Upper lobe of right lung (tissue), 1 donor: Measurements from ENCODE around the gene HCRT. TPM values are rescaled to one million over a fixed set of nuclear protein-coding genes. Genes with fewer than 3 reads are reported as not detected.

Experiments
- ATAC-seq: fragments of 200-7000 bp; cut with Tn5 transposase; one replicate; pipeline ENCODE4 v1.9.1; 2020; ENCODE audit warnings: mild to moderate bottlenecking, moderate library complexity
- DNase-seq: peaks from one replicate; pipeline ENCODE4 v3.0.0-alpha.2; 2020
- H3K27ac ChIP-seq: fragments of 200-600 bp; one replicate; pipeline ENCODE4 v1.8.0; 2022
- H3K27me3 ChIP-seq: fragments of 200-600 bp; one replicate; pipeline ENCODE4 v1.8.0; 2022; ENCODE audit warnings: mild to moderate bottlenecking
- H3K36me3 ChIP-seq: fragments of 200-600 bp; one replicate; pipeline ENCODE4 v1.8.0; 2022
- H3K4me1 ChIP-seq: fragments of 200-600 bp; one replicate; pipeline ENCODE4 v1.8.0; 2022
- H3K4me3 ChIP-seq: fragments of 200-600 bp; one replicate; pipeline ENCODE4 v1.8.0; 2022; ENCODE audit warnings: mild to moderate bottlenecking
- H3K9me3 ChIP-seq: fragments of 200-600 bp; one replicate; pipeline ENCODE4 v1.8.0; 2022
- intact Hi-C: fragments of 100-400 bp; cut with DNase I; formaldehyde crosslinking; loops from one replicate; pipeline ENCODE4 v1.11.0; 2022
- total RNA-seq: library from RNA; stranded (reverse); fragmentation: NEBNext Ultra II Directional; extraction: Animal tissue kit (Norgen Biotek cat#: 25700); gene quantifications from one replicate; pipeline ENCODE4 v1.2.1, GENCODE V29; 2021
- TF ChIP-seq, protein P1 (sequence below): fragments of 200-600 bp; IDR thresholded peaks from one replicate; pipeline ENCODE4 v1.8.0; 2022; ENCODE audit warnings: antibody characterized with exemption
- donor health status: DM: no; HTN: yes; CAD: no; lungs with severe emphysema.

The HCRT gene
- total RNA-seq, 1 donor from 2014 or later, result not detected

GRCh38 chr17:42182927-42183734 is 2.1 kb downstream of the HCRT start:
- Histone ChIP-seq H3K36me3 (no peaks in the 10 kb centered on the region), H3K27ac (peak overlapping the region; percentile 72), H3K4me3 (peak overlapping the region; percentile 63), H3K9me3 (no peaks in the 10 kb centered on the region), H3K27me3 (peaks cover 21% of the 10 kb centered on the region), H3K4me1 (peaks cover 38% of the 10 kb centered on the region)
- DNase-seq (no peak), ATAC-seq (no peak)
- TF ChIP-seq, protein P1, sequence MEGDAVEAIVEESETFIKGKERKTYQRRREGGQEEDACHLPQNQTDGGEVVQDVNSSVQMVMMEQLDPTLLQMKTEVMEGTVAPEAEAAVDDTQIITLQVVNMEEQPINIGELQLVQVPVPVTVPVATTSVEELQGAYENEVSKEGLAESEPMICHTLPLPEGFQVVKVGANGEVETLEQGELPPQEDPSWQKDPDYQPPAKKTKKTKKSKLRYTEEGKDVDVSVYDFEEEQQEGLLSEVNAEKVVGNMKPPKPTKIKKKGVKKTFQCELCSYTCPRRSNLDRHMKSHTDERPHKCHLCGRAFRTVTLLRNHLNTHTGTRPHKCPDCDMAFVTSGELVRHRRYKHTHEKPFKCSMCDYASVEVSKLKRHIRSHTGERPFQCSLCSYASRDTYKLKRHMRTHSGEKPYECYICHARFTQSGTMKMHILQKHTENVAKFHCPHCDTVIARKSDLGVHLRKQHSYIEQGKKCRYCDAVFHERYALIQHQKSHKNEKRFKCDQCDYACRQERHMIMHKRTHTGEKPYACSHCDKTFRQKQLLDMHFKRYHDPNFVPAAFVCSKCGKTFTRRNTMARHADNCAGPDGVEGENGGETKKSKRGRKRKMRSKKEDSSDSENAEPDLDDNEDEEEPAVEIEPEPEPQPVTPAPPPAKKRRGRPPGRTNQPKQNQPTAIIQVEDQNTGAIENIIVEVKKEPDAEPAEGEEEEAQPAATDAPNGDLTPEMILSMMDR, result no peak
- intact Hi-C loops, result no loop called here

GRCh38 chr17:42181851-42182207 is 3.4 kb downstream of the HCRT start:
- Histone ChIP-seq H3K4me3 (no peak overlapping the region), H3K36me3 (no peaks in the 10 kb centered on the region), H3K27me3 (peaks cover 21% of the 10 kb centered on the region), H3K9me3 (no peaks in the 10 kb centered on the region), H3K27ac (no peak overlapping the region), H3K4me1 (peaks cover 38% of the 10 kb centered on the region)
- DNase-seq, result no peak
- TF ChIP-seq, protein P1, result no peak
- intact Hi-C loops, result no loop called here
- no peak for ATAC-seq

- intact Hi-C loops, result no loop called here
- Histone ChIP-seq H3K27ac (no peak within 1 kb of the TSS), H3K4me1 (peaks cover 38% of the 10 kb centered on the region), H3K4me3 (peak within 1 kb of the TSS; percentile 45), H3K27me3 (peaks cover 21% of the 10 kb centered on the region), H3K36me3 (no peaks in the 10 kb centered on the region), H3K9me3 (no peaks in the 10 kb centered on the region)
- TF ChIP-seq, protein P1, result peak; percentile 50
- DNase-seq, result peak; percentile 91
- ATAC-seq, result peak; percentile 82
Observed at GRCh38 chr17:42180922-42181850, 4.1 kb downstream of the HCRT start, which contains the start of gene KCNH4. TSS of gene KCNH4 (minus strand) at chr17:42181142. CDS start at chr17:42180945, 197 bp downstream.

- Histone ChIP-seq H3K4me3 (peak overlapping the region; percentile 45), H3K4me1 (peaks cover 38% of the 10 kb centered on the region), H3K9me3 (no peaks in the 10 kb centered on the region), H3K36me3 (no peaks in the 10 kb centered on the region), H3K27ac (no peak overlapping the region), H3K27me3 (peaks cover 21% of the 10 kb centered on the region)
- DNase-seq (no peak), ATAC-seq (no peak)
- TF ChIP-seq, protein P1, result no peak
- intact Hi-C loops, result no loop called here
Observed at GRCh38 chr17:42180411-42180921, 4.8 kb downstream of the HCRT start.

- Histone ChIP-seq H3K4me1 (peaks cover 37% of the 10 kb centered on the region), H3K4me3 (no peak overlapping the region), H3K36me3 (no peaks in the 10 kb centered on the region), H3K9me3 (no peaks in the 10 kb centered on the region), H3K27me3 (peaks cover 21% of the 10 kb centered on the region), H3K27ac (no peak overlapping the region)
- intact Hi-C loops, result no loop called here
- TF ChIP-seq, protein P1, result no peak
- no peak for ATAC-seq
- DNase-seq, result no peak
Observed at GRCh38 chr17:42179911-42180410, 5.3 kb downstream of the HCRT start.
